Keratinocyte (primary cell): ENCODE results near the gene HGS.

Experiments used
- EZH2 ChIP-seq: IDR thresholded peaks from one replicate; pipeline ENCODE4 v1.6.1; 2012; ENCODE audit warnings: inconsistent platforms, mild to moderate bottlenecking, low read length, moderate library complexity
- TF ChIP-seq, protein P1 (sequence below), 3 experiments: IDR thresholded peaks in 1 of 3; conservative IDR thresholded peaks in 1 of 3; optimal IDR thresholded peaks in 1 of 3; 2 replicates in 2 of 3; 3 replicates in 1 of 3; pipeline versions ENCODE3 to v1.5.1; 2011; ENCODE audit warnings: low read length in 3 of 3, mild to moderate bottlenecking in 3 of 3, moderate library complexity in 2 of 3, control low read depth in 1 of 3, inconsistent platforms in 1 of 3; ENCODE audit not compliant: insufficient read depth in 2 of 3; ENCODE audit errors: extremely low read depth in 1 of 3

DNA sequence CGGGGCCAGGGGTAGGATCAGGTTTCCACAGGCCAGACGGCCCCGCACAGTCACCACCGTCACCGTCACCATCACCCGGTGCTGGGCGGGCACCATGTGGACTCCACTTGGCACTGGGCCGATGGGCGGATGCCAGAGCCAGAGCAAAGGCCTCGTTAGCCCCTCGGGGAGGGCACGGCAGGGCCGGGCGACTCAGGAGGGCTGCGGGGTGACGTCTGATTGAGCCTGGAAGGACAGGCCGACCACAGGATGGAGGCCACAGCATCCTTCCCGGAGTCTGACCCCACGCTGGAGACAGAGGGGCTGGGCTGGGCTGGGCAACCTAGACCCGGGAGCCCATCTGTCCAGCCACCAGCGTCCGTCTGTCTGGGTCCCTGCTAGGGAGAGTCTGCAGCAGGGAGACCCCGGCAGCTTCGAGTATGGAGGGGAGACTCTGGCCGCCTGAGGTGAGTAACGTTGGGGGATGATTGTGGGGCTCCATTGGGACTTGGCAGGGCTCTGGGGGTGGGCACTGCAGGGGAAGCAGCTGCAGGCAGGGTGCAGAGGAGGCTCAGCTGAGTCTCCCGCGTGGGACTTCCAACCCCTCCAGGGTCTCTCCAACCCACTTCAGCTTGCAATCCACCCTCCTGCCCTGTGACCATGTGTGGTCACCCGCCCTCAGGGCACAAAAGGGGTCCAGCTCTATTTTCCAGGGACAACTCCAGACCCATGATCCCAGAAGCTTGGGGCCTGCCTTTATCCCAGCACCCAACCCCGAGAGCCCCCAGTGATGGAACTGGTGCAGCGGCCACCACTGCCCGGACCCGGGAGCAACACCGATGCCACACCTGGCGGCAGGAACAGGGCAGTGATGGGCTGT lies 50.8 kb downstream of the HGS start:
- TF ChIP-seq, protein P1, sequence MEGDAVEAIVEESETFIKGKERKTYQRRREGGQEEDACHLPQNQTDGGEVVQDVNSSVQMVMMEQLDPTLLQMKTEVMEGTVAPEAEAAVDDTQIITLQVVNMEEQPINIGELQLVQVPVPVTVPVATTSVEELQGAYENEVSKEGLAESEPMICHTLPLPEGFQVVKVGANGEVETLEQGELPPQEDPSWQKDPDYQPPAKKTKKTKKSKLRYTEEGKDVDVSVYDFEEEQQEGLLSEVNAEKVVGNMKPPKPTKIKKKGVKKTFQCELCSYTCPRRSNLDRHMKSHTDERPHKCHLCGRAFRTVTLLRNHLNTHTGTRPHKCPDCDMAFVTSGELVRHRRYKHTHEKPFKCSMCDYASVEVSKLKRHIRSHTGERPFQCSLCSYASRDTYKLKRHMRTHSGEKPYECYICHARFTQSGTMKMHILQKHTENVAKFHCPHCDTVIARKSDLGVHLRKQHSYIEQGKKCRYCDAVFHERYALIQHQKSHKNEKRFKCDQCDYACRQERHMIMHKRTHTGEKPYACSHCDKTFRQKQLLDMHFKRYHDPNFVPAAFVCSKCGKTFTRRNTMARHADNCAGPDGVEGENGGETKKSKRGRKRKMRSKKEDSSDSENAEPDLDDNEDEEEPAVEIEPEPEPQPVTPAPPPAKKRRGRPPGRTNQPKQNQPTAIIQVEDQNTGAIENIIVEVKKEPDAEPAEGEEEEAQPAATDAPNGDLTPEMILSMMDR (optimal IDR thresholded peaks at IDR 0.05 in 1 of 3, IDR thresholded peaks at IDR 0.05 in 1 of 3, conservative IDR thresholded peaks at IDR 0.05 in 1 of 3; ENCODE audit: extremely low read depth in 1 of 3, insufficient read depth in 2 of 3, low read length in 3 of 3), result no peak
- no peak for TF ChIP-seq EZH2
